GM12874 (cell line): ENCODE results near the gene CCDC38.

Experiments
- TF ChIP-seq, protein P1 (sequence below): IDR thresholded peaks from 2 replicates; pipeline ENCODE4 v1.5.1; 2011; ENCODE audit warnings: low read depth, mild to moderate bottlenecking, control low read depth, low read length, moderate library complexity; ENCODE audit not compliant: insufficient read depth

Gene CCDC38

DNA sequence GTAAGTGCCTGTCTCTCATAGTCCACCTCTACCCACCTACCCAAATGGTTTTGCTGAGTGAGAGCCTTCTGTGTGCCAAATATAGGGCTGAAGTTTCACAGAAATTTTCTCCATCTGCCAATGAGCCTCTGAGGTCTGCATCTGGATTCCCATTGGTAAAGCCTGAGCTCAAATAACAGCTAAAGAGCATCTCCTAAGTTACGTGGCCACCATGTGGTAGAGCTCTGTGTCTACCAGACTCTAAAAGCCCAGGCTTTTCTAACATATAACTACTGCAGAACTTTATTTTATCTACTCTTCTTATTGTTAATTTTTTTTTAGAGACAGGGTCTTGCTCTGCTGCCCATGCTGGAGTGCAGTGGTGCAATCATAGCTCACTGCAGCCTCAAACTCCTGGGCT is 16.7 kb upstream of the CCDC38 start:
- TF ChIP-seq, protein P1, sequence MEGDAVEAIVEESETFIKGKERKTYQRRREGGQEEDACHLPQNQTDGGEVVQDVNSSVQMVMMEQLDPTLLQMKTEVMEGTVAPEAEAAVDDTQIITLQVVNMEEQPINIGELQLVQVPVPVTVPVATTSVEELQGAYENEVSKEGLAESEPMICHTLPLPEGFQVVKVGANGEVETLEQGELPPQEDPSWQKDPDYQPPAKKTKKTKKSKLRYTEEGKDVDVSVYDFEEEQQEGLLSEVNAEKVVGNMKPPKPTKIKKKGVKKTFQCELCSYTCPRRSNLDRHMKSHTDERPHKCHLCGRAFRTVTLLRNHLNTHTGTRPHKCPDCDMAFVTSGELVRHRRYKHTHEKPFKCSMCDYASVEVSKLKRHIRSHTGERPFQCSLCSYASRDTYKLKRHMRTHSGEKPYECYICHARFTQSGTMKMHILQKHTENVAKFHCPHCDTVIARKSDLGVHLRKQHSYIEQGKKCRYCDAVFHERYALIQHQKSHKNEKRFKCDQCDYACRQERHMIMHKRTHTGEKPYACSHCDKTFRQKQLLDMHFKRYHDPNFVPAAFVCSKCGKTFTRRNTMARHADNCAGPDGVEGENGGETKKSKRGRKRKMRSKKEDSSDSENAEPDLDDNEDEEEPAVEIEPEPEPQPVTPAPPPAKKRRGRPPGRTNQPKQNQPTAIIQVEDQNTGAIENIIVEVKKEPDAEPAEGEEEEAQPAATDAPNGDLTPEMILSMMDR = no peak

DNA sequence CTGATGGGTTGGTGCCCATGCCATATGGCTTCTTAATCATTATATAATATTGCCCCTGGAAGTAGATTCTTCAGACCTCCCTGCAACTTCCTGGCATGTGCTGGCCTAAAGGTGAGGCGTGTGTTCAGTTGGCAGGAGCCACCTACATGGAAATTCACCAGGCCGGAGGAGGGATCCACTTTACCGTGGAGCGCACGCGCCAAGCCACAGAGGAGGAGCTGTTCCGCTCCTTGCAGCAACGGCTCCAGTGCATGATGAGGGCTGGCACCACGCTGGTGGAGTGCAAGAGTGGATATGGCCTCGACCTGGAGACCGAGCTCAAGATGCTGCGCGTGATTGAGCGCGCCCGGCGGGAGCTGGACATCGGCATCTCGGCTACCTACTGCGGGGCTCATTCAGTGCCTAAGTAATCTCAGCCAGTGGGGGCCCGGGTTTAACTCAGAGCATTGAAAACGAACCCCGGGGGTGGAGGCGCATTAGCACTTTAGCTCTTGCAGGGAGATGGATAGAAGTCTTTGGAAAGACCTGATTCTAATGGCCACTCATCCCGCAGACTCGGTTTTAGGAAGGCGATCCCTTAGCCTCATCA is 14.2 kb upstream of the CCDC38 start:
- TF ChIP-seq, protein P1 = no peak

DNA sequence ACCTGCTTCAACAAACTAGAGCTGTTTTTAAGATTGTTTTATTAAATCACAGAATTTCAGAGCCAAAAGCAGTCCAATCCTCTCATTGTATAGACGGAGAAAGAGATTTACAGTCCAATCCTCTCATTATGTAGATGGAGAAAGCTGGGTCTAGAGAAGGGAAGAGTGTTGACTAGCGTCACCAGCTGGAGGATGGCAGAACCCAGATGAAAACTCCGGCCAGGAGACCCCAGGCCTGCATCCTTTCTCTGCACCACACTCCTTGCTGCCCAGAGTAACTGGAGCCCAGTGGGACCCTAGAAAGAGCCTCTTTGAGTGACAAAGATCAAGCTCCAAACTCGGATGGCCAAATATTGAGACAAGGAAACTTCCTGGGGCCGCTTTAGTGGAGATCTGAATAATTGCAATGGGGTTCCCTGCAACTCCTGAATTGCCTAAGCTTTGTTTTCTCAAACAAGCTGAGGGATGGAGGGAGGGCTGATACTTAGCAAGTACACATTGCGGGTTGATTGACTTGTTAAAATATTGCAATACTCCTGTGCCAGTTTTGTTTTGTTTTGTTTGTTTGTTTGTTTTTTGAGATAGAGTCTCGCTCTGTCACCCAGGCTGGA is 13.2 kb upstream of the CCDC38 start:
- TF ChIP-seq, protein P1 = no peak

DNA sequence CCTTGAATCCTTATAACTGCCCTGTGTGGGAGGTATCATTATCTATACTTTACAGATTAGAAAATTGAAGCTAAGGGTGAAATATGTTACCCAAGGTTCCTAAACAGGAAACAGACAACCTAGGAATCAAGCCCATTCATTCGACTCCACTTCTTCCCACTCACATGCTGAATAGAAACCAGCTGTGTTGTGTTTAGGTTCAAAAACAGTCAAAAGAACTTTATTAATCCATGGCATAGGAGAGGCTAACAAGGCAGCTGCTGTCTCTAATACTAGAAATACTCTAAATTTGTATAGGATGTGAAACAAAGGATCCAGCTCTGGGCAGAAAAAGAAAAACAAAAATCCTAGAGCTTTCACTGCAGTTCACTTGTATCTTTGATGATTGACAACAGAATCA is 10.6 kb upstream of the CCDC38 start:
- TF ChIP-seq, protein P1 = no peak

DNA sequence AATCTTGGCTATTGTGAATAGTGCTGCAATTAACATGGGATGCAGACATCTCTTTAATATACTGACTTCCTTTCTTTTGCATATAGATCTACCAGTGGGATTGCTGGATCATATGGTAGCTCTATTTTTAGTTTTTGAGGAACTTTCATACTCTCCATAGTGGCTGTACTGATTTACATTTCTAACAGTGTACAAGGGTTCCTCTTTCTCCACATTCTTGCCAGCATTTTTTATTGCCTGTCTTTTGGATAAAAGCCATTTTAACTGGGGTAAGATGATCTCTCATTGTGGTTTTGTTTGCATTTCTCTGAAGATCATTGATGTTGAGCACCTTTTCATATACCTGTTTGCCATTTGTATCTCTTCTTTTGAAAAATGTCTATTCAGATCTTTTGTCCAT is 9.1 kb upstream of the CCDC38 start:
- TF ChIP-seq, protein P1 = no peak

DNA sequence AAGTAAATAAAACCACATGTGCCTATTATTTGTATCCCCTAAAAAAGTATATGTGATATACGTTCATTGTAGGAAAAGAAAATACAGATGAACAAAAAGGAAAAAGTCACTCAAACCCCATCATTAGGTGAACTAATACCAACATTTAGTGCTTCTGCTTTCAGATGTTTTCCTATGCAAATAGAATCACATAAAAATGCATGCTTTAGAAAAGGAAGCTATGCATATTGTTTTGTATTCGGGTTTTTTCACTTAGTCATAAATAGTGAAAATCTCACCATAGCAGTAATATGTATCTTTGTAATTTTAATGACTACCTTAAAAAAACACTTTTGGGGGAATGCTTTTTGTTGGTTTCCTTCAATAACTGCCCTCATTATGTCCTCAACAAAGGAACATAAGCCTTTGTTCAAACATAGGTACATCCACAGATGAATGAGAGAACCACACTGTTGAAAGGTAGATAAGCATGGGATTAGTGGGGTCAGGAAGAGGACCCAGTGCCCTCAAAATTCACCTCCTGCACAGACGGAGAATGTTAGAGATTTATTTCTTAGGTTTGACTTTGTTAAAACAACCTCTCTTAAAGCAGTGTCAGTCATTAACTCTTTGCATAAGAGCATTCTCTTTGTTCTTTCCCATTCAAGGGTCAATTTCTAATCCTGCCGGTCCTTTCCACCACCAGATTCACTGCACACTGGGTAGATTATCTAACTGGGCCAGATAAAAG is 7.2 kb upstream of the CCDC38 start:
- TF ChIP-seq, protein P1 = no peak

DNA sequence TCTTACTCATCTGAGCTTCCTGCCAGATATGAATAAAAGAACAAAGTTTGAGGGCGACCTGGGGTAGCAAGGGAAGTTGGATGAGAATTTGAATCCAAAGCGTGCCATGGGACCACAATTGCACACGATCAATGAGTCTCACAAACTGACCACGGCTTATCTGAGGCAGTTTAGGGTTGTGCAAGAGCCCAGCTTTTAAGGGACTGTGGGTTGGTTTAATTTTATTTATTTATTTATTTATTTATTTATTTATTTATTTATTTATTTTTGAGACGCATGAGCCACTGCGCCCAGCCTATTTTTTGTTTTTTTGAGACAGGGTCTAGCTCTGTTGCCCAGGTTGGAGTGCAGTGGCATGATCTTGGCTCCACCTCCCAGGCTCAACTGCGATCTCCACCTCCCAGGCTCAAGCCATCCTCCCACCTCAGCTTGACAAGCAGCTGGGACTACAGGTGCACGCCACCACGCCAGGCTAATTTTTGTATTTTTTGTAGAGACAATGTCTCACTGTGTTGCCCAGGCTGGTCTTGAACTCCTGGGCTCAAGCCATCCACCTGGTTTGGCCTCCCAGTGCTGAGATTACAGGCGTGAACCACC is 1.8 kb upstream of the CCDC38 start:
- TF ChIP-seq, protein P1 = no peak
